ENCODE results near the gene GHRL.
"Not testable (repeated sequence)": the region's sequence is repeated elsewhere in the genome, so short reads cannot be mapped to it uniquely, and the experiment has no call there.

The GHRL gene

GRCh38 chr3:10322352-10322710 is 29.6 kb upstream of the GHRL start:
- no peak for DNase-seq

- no peak for DNase-seq
These were observed 29.0 kb upstream of the GHRL start for GRCh38 chr3:10321630-10322351.

- DNase-seq = no peak
These were observed 27.6 kb upstream of the GHRL start for GRCh38 chr3:10320320-10320677.

- peak; percentile 41 for DNase-seq
These were observed 27.1 kb upstream of the GHRL start for GRCh38 chr3:10319804-10320203.

- DNase-seq = no peak
These were observed 26.5 kb upstream of the GHRL start for GRCh38 chr3:10319251-10319650.

GRCh38 chr3:10317961-10318350 is 25.2 kb upstream of the GHRL start:
- no peak for DNase-seq

GRCh38 chr3:10317311-10317960 is 24.7 kb upstream of the GHRL start:
- no peak for DNase-seq

GRCh38 chr3:10315771-10316344 is 23.1 kb upstream of the GHRL start:
- DNase-seq = no peak

- DNase-seq = no peak
These were observed 22.4 kb upstream of the GHRL start for GRCh38 chr3:10315101-10315500.

- no peak for DNase-seq
These were observed 20.1 kb upstream of the GHRL start for GRCh38 chr3:10312861-10313260.

GRCh38 chr3:10312391-10312790 is 19.6 kb upstream of the GHRL start:
- no peak for DNase-seq

GRCh38 chr3:10311710-10312109 is 19.0 kb upstream of the GHRL start:
- no peak for DNase-seq

GRCh38 chr3:10310578-10310977 is 17.8 kb upstream of the GHRL start:
- DNase-seq = no peak

- no peak for DNase-seq
These were observed 17.0 kb upstream of the GHRL start for GRCh38 chr3:10309736-10310135.

- no peak for DNase-seq
These were observed 15.9 kb upstream of the GHRL start for GRCh38 chr3:10308678-10309077.

GRCh38 chr3:10306156-10306555 is 13.4 kb upstream of the GHRL start:
- DNase-seq = no peak

GRCh38 chr3:10305331-10305902 is 12.7 kb upstream of the GHRL start:
- DNase-seq = no peak

- no peak for DNase-seq
These were observed 12.2 kb upstream of the GHRL start for GRCh38 chr3:10304905-10305304.

- no peak for DNase-seq
These were observed 11.0 kb upstream of the GHRL start for GRCh38 chr3:10303785-10304184.

- no peak for DNase-seq
These were observed 10.4 kb upstream of the GHRL start for GRCh38 chr3:10303105-10303504.

- no peak for DNase-seq
These were observed 7.3 kb upstream of the GHRL start for GRCh38 chr3:10300087-10300486.

GRCh38 chr3:10299679-10300078 is 6.9 kb upstream of the GHRL start:
- no peak for DNase-seq

GRCh38 chr3:10299175-10299574 is 6.4 kb upstream of the GHRL start:
- no peak for DNase-seq

GRCh38 chr3:10298064-10298463 is 5.3 kb upstream of the GHRL start:
- not testable (repeated sequence) for DNase-seq

All from fibroblast of skin of back (primary cell).